GM23338 (cell line): ENCODE results near the gene DOCK1. TPM values are rescaled to one million over a fixed set of nuclear protein-coding genes. Genes with fewer than 3 reads are reported as not detected.

Experiments
- ATAC-seq: fragments of 200-7000 bp; cut with Tn5 transposase; 3 replicates; pipeline ENCODE4 v1.9.1; 2020
- DNase-seq: peaks from one replicate; pipeline ENCODE4 v3.0.0-alpha.2; 2015; ENCODE audit warnings: low spot score
- H2AFZ ChIP-seq: fragments of 200-600 bp; sonication (generic); 2 replicates; pipeline ENCODE4 v1.8.0; 2016; ENCODE audit warnings: antibody characterized with exemption, mild to moderate bottlenecking, moderate library complexity
- H3F3A ChIP-seq: fragments of 200-600 bp; sonication (generic); replicated peaks from 2 replicates; pipeline ENCODE4 v1.8.0; 2017; ENCODE audit warnings: antibody characterized with exemption, mixed run types, low read depth
- H3K27ac ChIP-seq: fragments of 200-600 bp; sonication (generic); 2 replicates; pipeline ENCODE4 v1.6.1; 2016; ENCODE audit warnings: low read depth
- H3K27me3 ChIP-seq: fragments of 200-600 bp; sonication (generic); 2 replicates; pipeline ENCODE4 v1.8.0; 2016; ENCODE audit warnings: mild to moderate bottlenecking, mixed run types, moderate library complexity; ENCODE audit not compliant: insufficient read depth
- H3K36me3 ChIP-seq: fragments of 200-600 bp; sonication (generic); 2 replicates; pipeline ENCODE4 v1.8.0; 2016; ENCODE audit warnings: mild to moderate bottlenecking; ENCODE audit not compliant: insufficient read depth
- H3K4me1 ChIP-seq: fragments of 200-600 bp; sonication (generic); 2 replicates; pipeline ENCODE4 v1.8.0; 2016; ENCODE audit warnings: mild to moderate bottlenecking, moderate library complexity; ENCODE audit not compliant: insufficient read depth
- H3K4me2 ChIP-seq: fragments of 200-600 bp; sonication (generic); 2 replicates; pipeline ENCODE4 v1.7.1; 2017; ENCODE audit warnings: mixed run types
- H3K4me3 ChIP-seq: fragments of 200-600 bp; sonication (generic); 2 replicates; pipeline ENCODE4 v1.6.1; 2016; ENCODE audit warnings: mixed run types
- H3K79me2 ChIP-seq: fragments of 200-600 bp; sonication (generic); replicated peaks from 2 replicates; pipeline ENCODE4 v1.8.0; 2017; ENCODE audit warnings: mild to moderate bottlenecking; ENCODE audit not compliant: insufficient read depth
- H3K9me2 ChIP-seq: fragments of 200-600 bp; sonication (generic); 2 replicates; pipeline ENCODE4 v1.8.0; 2017; ENCODE audit not compliant: insufficient read depth
- H4K20me1 ChIP-seq: fragments of 200-600 bp; sonication (generic); replicated peaks from 2 replicates; pipeline ENCODE4 v1.8.0; 2017; ENCODE audit warnings: mild to moderate bottlenecking; ENCODE audit not compliant: insufficient read depth
- H3K27ac Mint-ChIP-seq: 2 replicates; pipeline ENCODE4 v1.8.0; 2020; ENCODE audit warnings: inconsistent platforms, mild to moderate bottlenecking, moderate library complexity, mixed read lengths
- H3K27me3 Mint-ChIP-seq: 3 replicates; pipeline ENCODE4 v1.8.0; 2022; ENCODE audit warnings: low read depth, mild to moderate bottlenecking, moderate library complexity, mixed read lengths, inconsistent platforms; ENCODE audit not compliant: insufficient read depth, poor library complexity
- H3K36me3 Mint-ChIP-seq: 3 replicates; pipeline ENCODE4 v1.8.0; 2021; ENCODE audit warnings: low read depth, mild to moderate bottlenecking, inconsistent platforms, moderate library complexity, mixed read lengths
- H3K4me1 Mint-ChIP-seq: 3 replicates; pipeline ENCODE4 v1.8.0; 2020; ENCODE audit warnings: mild to moderate bottlenecking, inconsistent platforms, mixed read lengths
- H3K4me3 Mint-ChIP-seq: 3 replicates; pipeline ENCODE4 v1.8.0; 2021; ENCODE audit warnings: moderate library complexity, mild to moderate bottlenecking, inconsistent platforms, mixed read lengths
- H3K9me3 Mint-ChIP-seq: 3 replicates; pipeline ENCODE4 v1.8.0; 2020; ENCODE audit warnings: moderate library complexity, mild to moderate bottlenecking, inconsistent platforms, mixed read lengths
- CTCF ChIP-seq, 2 experiments: fragments of 200-600 bp in 1 of 2; sonication (generic) in 1 of 2; conservative IDR thresholded peaks; 2 replicates each; pipeline versions ENCODE4 v1.5.1 to v1.6.1; 2016 to 2017; ENCODE audit warnings: antibody characterized with exemption in 2 of 2, low read depth in 2 of 2, mild to moderate bottlenecking in 2 of 2, moderate library complexity in 1 of 2
- ETS1 ChIP-seq: IDR thresholded peaks from 2 replicates; pipeline ENCODE4 v1.6.1; 2016; ENCODE audit warnings: antibody characterized with exemption
- EZH2 ChIP-seq: fragments of 200-600 bp; sonication (generic); IDR thresholded peaks from one replicate; pipeline ENCODE4 v1.8.0; 2017; ENCODE audit warnings: antibody characterized with exemption, mild to moderate bottlenecking, low read depth; ENCODE audit not compliant: unreplicated experiment
- EZH2phosphoT487 ChIP-seq: fragments of 200-600 bp; sonication (generic); IDR thresholded peaks from one replicate; pipeline ENCODE4 v1.8.1; 2018; ENCODE audit warnings: antibody characterized with exemption; ENCODE audit not compliant: unreplicated experiment
- REST ChIP-seq: IDR thresholded peaks from one replicate; pipeline ENCODE4 v1.6.1; 2018; ENCODE audit warnings: antibody characterized with exemption; ENCODE audit not compliant: unreplicated experiment
- polyA plus RNA-seq: library from polyadenylated mRNA; unstranded; fragments of >200 nt; fragmentation: Nextera tagmentation; extraction: Ambion mirVana; gene quantifications from 2 replicates; pipeline ENCODE4 v1.2.1, GENCODE V29; 2016
- total RNA-seq: library from RNA; depleted of rRNA; stranded (reverse); fragments of >200 nt; shearing (Covaris generic); gene quantifications from 2 replicates; pipeline ENCODE4 v1.2.3, GENCODE V29; 2014

Gene DOCK1
- total and polyA plus RNA-seq, 2 experiments from 2014 or later = 13.2 to 55.3 TPM

GRCh38 chr10:126906704-126907422, 1.6 kb downstream of the DOCK1 start (continued):
- TF ChIP-seq REST = no peak
- no peak for TF ChIP-seq EZH2
- no peak for TF ChIP-seq EZH2phosphoT487
- TF ChIP-seq ETS1 = no peak

GRCh38 chr10:126907423-126907970, 2.3 kb downstream of the DOCK1 start:
- TF ChIP-seq CTCF (conservative IDR thresholded peaks at IDR 0.05; ENCODE audit: low read depth in 2 of 2) (peak in 1 of 2 experiments; percentile 33; a peak in 2 of 4 replicates), EZH2phosphoT487 (no peak)
- Mint-ChIP-seq H3K4me3 (0 out of 3 replicates have a peak overlapping the region, but pooled peaks have one; percentile 90), H3K27me3 (peaks cover 14% of the 10 kb centered on the region), H3K27ac (no peak overlapping the region), H3K9me3 (no peaks in the 10 kb centered on the region; the same call in none of the 3 replicates), H3K4me1 (peaks cover 46% of the 10 kb centered on the region), H3K36me3 (peaks cover 32% of the 10 kb centered on the region)
- ATAC-seq (no peak; the same call in 2 of the 3 replicates), DNase-seq (peak; percentile 52)
- Histone ChIP-seq H3K79me2 (peaks cover 73% of the 10 kb centered on the region), H3K9me2 (no peaks in the 10 kb centered on the region), H3K4me1 (peaks cover 33% of the 10 kb centered on the region), H3F3A (no peaks in the 10 kb centered on the region), H3K27ac (no peak overlapping the region), H3K4me2 (peak overlapping the region; percentile 81; the same call in 1 of the 2 replicates), H4K20me1 (peaks cover 24% of the 10 kb centered on the region), H3K36me3 (no peaks in the 10 kb centered on the region; the same call in 1 of the 2 replicates), H3K27me3 (no peaks in the 10 kb centered on the region), H3K4me3 (no peak overlapping the region), H2AFZ (no peak overlapping the region)
